DND-41 (cell line): ENCODE results near the gene LSM4.

Experiments
- EZH2 ChIP-seq: IDR thresholded peaks from 3 replicates; pipeline ENCODE4 v1.6.1; 2012; ENCODE audit warnings: borderline replicate concordance, low read depth, mild to moderate bottlenecking, moderate library complexity, low read length, inconsistent platforms; ENCODE audit not compliant: severe bottlenecking
- TF ChIP-seq, protein P1 (sequence below): IDR thresholded peaks from 2 replicates; pipeline ENCODE4 v1.5.1; 2012; ENCODE audit warnings: borderline replicate concordance, low read length, moderate library complexity, mild to moderate bottlenecking; ENCODE audit not compliant: poor library complexity, severe bottlenecking; ENCODE audit errors: extremely low read depth

DNA sequence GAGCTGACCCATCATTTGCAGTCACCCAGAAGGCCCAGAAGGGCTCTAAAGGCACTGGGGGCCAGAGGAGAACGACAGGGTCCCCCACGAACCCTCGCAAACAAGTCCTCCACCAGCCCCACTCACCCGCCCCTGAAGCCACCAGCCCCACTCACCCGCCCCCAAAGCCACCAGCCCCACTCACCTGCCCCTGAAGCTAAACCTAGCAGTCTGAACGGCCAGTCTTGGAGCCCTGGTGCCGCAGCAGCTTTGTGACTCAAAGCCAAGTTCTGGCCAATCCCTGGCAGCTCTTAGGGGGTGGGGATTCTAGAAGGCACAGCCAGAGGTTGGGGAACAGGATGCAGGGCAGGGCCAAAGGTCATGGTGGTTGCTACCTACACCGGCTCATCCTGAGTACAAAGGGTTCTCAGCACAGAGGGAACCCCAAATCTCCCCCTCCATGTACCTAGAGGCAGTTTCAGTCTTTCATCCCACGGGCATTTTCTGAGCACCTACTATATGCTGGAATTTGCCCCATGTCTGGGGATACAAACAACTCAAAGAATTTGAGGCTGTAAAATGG is 48.6 kb downstream of the LSM4 start, which contains the start of gene IQCN:
- TF ChIP-seq, protein P1, sequence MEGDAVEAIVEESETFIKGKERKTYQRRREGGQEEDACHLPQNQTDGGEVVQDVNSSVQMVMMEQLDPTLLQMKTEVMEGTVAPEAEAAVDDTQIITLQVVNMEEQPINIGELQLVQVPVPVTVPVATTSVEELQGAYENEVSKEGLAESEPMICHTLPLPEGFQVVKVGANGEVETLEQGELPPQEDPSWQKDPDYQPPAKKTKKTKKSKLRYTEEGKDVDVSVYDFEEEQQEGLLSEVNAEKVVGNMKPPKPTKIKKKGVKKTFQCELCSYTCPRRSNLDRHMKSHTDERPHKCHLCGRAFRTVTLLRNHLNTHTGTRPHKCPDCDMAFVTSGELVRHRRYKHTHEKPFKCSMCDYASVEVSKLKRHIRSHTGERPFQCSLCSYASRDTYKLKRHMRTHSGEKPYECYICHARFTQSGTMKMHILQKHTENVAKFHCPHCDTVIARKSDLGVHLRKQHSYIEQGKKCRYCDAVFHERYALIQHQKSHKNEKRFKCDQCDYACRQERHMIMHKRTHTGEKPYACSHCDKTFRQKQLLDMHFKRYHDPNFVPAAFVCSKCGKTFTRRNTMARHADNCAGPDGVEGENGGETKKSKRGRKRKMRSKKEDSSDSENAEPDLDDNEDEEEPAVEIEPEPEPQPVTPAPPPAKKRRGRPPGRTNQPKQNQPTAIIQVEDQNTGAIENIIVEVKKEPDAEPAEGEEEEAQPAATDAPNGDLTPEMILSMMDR, result no peak
- TF ChIP-seq EZH2, result no peak
